Hepatocyte (in vitro differentiated cells): ENCODE measurements around the gene HPX.

Experiments used
- EZH2 ChIP-seq: fragments of 200-600 bp; sonication (generic); IDR thresholded peaks from 2 replicates; pipeline ENCODE4 v1.6.1; 2016; ENCODE audit warnings: antibody characterized with exemption, mild to moderate bottlenecking, borderline replicate concordance
- TF ChIP-seq, protein P1 (sequence below): fragments of 200-600 bp; sonication (generic); IDR thresholded peaks from 2 replicates; pipeline ENCODE4 v1.5.1; 2016; ENCODE audit warnings: antibody characterized with exemption, mild to moderate bottlenecking; ENCODE audit not compliant: poor library complexity

DNA sequence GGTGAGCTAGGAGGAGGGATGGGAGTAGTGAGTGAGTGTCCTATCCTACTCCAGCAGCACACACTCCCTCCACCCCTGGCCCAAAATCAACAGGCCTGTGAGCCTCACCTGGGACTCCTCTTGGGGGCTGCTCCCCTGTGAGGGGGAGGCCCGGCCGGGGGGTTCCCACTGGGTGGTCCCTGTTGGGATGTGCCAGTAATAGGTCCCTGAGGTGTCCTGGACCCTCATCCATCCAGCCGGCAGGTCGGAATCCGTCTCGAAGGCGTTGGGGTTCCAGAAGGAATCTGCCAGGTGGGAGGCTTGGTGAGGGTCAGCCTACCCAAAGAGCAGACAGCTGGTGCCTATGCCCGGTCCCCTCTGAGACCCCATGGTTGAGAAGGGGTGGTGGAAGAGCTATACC is 37.2 kb downstream of the HPX start:
- TF ChIP-seq, protein P1, sequence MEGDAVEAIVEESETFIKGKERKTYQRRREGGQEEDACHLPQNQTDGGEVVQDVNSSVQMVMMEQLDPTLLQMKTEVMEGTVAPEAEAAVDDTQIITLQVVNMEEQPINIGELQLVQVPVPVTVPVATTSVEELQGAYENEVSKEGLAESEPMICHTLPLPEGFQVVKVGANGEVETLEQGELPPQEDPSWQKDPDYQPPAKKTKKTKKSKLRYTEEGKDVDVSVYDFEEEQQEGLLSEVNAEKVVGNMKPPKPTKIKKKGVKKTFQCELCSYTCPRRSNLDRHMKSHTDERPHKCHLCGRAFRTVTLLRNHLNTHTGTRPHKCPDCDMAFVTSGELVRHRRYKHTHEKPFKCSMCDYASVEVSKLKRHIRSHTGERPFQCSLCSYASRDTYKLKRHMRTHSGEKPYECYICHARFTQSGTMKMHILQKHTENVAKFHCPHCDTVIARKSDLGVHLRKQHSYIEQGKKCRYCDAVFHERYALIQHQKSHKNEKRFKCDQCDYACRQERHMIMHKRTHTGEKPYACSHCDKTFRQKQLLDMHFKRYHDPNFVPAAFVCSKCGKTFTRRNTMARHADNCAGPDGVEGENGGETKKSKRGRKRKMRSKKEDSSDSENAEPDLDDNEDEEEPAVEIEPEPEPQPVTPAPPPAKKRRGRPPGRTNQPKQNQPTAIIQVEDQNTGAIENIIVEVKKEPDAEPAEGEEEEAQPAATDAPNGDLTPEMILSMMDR: no peak
- TF ChIP-seq EZH2: no peak
